CD4-positive, alpha-beta T cell treated with Interleukin-6 at 100 ng/mL for 8 hours (primary cell): Measurements from ENCODE around the gene CDH3.

Experiments used
- DNase-seq: peaks from one replicate; pipeline ENCODE4 v3.0.0-alpha.2; 2020; ENCODE audit warnings: mixed read lengths, low spot score

Gene CDH3

GRCh38 chr16:68737730-68738629, 92.9 kb downstream of the CDH3 start:
- no peak for DNase-seq

GRCh38 chr16:68739964-68740627, 95.0 kb downstream of the CDH3 start:
- DNase-seq, result no peak

GRCh38 chr16:68740628-68741346, 95.7 kb downstream of the CDH3 start:
- DNase-seq, result no peak

- no peak for DNase-seq
Observed at GRCh38 chr16:68743664-68744063, 98.6 kb downstream of the CDH3 start.

- no peak for DNase-seq
Observed at GRCh38 chr16:68744744-68745280, 99.7 kb downstream of the CDH3 start.

- DNase-seq, result no peak
Observed at GRCh38 chr16:68746951-68747350, 101.8 kb downstream of the CDH3 start.

GRCh38 chr16:68749432-68749831, 104.3 kb downstream of the CDH3 start:
- no peak for DNase-seq
